ENCODE measurements around the gene SWSAP1.

Gene SWSAP1

DNA sequence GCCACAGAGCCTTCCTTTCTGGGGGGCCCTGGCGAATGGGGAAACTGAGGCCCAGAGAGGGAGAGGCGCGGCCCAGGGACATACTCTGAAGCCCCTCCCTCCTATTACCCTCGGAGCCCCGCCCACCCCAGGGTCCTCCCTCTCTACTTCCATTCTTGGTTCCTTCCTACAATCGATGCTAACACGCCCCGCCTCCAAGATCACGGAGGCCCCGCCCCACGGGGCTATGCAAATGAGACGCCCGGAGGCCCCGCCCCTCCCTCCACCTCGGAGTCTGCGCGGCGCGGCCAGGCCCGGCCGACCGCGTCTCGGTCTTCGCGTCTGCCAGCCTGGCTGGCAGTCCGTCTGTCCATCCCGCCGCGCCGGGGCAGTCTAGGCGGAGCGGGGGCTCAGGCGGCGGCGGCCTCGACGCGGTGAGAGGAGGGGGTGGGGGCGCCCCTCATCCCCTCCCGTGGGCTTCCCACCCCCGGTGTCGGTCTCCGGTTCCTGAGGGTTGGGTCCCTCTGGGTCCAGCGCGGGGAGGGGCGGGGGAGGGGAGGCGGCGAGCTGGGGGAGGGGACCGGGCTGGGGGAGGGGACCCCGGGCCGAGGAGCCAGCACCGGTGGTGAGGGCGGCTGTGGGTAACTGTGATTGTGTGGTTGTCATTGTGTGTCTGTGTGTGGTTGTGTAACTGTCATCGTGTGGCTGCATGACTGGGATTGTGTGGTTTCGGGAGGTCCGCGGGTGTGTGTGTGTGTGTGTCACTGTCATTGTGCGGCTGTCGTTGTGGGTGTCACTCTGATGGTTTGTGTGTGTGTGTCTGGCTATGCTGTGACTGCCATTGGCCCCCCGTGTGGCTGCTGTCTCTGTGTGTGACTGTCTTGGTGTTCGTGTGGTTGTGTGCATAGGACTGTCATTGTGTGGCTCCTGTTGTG is 19.0 kb upstream of the SWSAP1 start, which contains the start of gene PLPPR2:
TSS of gene PLPPR2 (plus strand) at position 273 of the 914 bp plus-strand sequence. CDS start 2,242 bp downstream, outside the sequence.
- DNase-seq = peak; percentile 84

DNA sequence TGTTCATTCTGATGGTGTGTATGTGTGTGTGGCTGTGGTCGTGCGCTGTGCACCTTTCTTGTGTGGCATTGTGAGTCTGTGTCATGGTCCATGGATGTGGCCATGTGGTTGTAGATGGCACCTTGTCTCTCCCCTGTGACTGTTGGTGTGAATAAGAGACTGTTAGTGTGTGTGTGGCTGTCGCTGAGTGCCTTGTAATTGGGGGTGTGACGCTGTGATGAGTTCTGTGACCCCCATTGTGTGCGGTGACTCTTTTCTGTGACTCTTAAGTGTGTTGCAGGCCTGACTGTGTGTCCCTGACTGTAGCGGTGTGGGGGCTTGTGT is 18.4 kb upstream of the SWSAP1 start:
- DNase-seq = no peak

DNA sequence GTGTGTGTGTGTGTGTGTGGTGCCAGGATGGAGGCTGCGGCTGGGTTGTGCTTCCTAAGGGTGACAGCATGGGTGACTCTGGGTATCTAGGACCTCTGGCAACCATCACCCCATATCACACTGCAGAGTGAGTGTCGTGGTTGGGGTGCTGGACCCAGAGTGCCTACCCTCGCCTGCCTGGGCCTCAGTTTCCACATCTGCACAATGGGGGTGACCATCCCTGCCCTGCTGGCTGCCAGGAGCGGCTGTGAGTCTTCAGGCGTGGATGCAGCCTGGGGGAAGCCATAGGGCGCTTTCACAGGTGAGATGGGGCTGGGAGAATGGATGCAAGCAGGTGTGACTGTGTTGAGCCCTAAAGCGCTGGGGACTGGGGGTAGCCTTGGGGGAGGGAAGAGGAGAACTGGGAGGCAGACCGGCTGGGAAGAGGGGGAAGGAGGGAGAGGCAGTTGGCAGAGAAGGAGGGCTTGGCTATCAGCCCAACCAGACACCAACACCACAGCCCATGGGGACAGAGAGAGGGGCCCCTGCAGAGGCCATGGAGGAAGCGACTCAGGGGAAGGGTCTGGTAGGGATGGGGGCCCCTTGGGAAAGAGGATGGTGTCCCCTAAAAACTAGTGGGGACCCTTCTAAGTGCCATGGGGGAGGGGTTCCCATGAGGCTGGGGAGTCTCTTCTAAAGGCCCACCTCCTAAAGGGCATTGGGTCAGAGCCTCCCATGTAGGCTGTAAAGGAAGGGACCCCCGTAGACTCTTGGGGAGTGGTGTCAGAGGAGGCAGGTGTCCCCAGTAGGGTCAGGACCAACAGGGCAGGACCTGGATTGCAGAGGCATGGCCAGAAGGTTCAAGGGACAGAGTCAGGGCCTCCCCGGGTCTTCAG is 17.6 kb upstream of the SWSAP1 start:
- no peak for DNase-seq

DNA sequence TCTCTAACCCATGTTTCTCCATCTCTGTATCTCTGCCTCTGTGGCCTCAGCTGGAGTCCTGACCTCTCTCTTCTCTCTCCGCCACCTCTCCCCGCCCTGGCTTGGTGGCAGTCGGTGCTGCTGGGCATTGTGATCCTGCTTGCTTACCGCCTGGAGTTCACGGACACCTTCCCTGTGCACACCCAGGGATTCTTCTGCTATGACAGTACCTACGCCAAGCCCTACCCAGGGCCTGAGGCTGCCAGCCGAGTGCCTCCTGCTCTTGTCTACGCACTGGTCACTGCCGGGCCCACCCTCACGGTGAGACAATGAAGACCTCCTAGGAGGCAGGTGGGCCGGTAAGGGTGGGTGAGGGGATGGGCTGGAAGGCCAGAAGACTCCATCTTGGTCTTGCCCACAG is 15.0 kb upstream of the SWSAP1 start:
- DNase-seq = no peak

DNA sequence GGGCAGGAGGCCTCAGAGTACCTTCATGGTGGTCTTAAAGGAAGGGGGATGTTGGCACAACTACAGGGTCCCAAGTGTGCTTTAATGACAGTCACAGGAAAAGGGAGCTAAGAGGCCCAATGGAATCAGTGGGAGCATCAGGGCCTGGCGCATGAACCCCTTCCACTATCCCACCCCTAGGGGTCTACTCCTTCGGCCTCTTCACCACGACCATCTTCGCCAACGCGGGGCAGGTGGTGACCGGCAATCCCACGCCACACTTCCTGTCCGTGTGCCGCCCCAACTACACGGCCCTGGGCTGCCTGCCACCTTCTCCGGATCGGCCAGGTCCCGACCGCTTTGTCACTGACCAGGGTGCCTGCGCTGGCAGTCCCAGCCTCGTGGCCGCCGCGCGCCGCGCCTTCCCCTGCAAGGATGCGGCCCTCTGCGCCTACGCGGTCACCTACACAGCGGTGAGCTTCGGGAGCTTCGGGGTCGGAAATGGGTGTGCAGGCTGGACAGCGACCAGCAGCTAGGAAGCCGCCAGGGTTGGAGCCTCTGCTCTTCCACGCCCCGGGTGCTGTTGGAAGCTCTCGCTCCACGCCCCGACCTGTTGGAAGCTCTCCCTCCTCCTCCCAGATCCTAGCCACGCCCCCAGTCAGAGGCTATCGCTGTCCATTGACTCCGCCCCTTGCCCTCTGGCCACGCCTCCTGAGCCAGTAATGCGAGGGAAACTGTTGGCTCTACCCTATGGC is 13.3 kb upstream of the SWSAP1 start:
- no peak for DNase-seq

DNA sequence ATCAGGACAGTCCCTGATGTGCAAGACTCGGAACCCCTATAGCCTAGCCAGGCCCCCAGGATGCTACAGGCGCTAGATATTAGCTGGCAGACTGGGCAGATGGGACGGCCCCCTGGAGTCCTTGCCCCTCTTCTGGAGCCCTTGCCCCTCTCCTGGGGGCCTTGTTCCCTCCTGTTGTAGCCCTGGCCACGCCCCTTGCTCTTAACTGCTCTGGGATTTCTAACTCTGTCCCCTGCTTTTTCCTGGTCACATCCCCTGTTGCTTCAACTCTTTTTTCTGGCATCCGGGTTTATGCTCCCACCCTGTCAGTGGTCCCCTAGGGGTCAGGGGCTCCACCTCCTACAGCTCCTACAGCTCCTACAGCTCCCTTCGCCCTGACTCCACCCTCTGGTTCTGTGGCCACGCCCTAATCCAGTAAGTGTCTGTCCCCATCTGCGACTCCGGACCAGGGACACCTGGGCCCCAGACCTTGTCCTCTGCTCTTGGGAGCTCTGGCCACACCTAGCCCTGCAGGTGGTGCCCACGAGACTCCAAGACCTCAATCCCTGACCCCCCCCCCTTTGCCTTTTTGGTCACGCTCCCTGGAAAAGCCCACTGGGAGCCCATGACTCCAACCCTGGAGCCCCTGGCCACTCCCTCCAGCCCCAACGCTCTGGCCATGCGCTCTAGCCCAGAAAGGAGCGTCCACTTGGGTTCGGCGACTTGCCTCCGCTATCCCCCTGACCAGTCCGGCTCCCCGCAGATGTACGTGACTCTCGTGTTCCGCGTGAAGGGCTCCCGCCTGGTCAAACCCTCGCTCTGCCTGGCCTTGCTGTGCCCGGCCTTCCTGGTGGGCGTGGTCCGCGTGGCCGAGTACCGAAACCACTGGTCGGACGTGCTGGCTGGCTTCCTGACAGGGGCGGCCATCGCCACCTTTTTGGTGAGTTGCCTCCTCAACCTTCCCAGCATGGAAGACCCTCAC is 12.4 kb upstream of the SWSAP1 start:
- DNase-seq = no peak

DNA sequence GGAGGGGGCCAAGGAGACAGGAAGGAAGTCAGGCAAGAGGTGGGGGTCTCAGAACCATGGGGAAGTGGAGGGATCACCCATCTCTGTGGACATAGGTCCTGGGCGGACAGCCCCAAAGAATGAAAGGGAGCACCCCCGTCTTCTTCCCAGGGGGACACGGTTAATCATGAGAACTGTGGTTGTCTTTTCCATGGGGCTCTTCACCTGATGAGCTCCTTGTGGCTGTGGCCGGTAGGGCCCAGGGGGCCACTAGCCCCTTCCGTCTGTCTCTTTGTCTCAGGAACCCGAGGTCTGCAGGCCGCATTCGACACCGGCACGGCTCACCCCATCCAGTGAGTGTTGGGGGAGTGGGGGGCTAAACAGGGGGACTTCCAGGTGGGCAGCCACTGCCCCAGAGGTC is 10.6 kb upstream of the SWSAP1 start:
- DNase-seq = no peak

DNA sequence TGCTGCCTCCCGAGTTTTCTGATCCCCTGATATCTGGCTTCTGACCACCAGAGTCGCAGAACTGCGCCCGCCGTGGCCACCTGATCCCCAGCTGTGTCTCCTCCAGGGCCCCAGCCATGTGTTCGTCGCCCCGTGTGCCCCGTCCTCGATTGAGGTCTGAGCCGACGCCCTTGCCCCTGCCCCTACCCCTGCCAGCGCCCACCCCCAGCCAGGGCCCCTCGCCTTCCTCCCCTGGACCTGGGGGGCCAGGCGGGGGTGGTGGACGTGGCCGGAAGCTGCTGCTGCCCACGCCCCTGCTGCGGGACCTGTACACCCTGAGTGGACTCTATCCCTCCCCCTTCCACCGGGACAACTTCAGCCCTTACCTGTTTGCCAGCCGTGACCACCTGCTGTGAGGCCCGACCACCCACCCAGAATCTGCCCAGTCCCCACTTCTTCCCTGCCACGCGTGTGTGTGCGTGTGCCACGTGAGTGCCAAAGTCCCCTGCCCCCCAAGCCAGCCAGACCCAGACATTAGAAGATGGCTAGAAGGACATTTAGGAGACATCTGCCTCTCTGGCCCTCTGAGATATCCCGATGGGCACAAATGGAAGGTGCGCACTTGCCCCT is 10.1 kb upstream of the SWSAP1 start:
- DNase-seq = no peak

DNA sequence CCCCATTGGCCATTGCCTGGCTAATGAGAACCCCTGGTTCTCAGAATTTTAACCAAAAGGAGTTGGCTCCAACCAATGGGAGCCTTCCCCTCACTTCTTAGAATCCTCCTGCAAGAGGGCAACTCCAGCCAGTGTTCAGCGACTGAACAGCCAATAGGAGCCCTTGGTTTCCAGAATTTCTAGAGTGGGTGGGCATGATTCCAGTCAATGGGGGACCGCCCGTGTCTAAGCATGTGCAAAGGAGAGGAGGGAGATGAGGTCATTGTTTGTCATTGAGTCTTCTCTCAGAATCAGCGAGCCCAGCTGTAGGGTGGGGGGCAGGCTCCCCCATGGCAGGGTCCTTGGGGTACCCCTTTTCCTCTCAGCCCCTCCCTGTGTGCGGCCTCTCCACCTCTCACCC is 9.5 kb upstream of the SWSAP1 start:
- no peak for DNase-seq

DNA sequence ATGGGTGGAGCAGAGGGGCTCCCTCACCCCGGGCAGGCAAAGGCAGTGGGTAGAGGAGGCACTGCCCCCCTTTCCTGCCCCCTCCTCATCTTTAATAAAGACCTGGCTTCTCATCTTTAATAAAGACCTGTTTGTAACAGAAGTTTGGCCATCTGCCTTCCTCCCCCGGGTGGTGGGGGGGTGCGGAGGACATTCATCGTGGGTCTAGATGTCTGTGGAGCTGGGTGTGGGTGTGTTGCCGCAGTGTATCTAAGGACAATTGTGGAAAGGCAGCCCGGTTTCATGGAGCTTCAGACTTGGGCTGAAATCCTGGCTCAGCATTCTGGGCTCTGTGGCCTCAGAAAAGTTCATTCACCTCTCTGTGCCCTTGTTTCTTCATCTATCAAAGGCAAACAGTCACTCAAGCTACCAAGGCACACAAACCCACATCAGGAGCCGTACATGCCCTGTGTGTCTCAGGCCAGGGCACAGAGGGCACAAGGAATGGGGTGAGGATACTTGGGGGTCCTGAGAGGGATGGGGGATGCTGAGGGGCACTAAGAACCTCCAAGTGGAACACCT is 8.8 kb upstream of the SWSAP1 start:
- no peak for DNase-seq

DNA sequence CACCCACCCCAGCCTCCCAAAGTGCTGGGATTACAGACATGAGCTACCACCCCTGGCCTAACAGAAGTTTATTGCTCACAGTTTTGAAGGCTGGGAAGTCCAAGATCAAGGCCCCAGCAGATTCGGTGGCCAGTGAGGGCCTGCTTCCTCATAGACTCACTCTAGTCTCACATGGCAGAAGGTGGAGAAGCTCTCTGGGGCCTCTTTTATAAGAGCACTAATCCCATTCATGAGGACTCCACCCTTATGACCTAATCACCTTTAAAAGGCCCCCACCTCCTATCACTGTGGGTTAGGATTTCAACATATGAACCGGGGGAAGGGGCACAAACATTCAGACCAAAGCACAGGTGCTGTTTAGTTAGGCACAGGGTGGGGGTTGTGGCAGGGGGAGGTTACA is 6.9 kb upstream of the SWSAP1 start:
- no peak for DNase-seq

DNA sequence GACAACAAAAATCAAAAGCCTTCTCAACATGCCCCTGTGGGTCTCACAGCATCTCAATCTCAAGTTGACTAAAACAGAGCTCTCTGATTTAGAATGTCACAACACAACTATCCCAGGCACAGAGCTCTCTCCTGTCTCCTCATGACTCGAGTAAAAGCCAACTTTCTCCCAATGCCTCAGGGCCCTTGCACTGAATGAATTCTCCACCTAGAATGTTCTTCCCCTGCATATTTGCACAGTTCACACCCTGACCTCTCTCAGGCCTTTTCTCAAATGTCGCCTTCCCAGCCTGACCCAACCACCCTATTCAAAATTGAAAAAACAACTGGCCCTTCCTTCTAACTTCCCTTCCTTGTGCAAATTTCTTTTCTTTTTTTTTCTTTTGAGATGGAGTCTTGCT is 3.7 kb upstream of the SWSAP1 start:
- no peak for DNase-seq

DNA sequence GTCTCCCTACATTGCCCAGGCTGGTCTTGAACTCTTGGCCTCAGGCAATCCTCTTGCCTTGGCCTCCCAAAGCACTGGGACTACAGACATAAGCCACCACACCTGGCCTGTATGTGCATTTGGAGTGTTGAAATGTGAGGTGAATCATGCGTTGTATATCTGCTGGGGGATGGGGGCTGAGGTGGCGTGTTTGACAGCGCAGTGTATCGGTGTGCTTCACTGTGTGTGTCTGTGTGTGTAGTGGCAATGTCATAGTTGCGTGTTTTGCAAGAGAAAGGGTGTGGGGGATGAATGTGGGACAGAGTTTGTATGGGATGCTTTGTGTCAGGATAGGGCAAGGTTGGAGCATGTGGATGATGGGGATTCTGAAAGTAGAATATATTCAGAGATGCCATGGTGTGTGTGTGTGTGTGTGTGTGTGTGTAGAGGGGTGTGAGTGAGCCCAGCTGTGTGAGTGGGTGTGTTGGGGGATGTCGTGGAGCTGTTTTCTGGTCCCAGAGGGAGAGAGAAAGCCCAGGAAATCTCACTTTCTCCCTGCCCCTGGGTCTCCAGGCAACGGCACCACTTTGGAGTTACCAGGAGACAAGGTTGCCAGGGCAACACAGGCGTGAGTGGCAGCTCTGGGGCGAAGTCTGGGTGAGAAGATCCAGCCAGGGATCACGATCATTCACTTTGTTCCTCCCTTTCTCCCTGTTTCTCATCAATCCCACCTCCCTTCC is 1.1 kb upstream of the SWSAP1 start:
- no peak for DNase-seq

DNA sequence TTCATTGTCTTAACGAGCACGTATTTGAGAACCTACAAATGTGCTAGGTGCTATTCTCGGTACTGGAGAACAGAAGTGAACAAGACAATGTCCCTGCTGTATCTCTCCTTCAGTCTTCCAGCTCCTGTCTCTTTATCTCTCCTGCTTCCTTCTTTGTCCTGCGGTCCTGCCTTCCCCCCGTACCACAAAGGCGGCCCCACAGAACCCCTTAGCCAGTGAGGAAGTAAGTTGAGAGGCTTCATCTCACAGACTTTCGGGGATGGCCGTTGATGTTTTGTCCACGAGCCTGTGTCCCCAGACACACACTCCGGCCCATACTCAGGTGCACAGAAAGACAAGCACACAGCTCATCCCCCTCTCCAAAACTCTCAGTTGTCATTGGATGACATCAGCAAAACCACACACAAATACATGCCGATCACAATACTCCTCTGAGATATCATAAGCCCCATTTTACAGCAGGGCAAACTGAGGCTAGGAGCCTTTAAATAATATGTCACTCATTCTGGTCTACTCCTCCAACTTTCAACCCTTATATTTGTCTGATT is 507 bp upstream of the SWSAP1 start:
- DNase-seq = no peak

DNA sequence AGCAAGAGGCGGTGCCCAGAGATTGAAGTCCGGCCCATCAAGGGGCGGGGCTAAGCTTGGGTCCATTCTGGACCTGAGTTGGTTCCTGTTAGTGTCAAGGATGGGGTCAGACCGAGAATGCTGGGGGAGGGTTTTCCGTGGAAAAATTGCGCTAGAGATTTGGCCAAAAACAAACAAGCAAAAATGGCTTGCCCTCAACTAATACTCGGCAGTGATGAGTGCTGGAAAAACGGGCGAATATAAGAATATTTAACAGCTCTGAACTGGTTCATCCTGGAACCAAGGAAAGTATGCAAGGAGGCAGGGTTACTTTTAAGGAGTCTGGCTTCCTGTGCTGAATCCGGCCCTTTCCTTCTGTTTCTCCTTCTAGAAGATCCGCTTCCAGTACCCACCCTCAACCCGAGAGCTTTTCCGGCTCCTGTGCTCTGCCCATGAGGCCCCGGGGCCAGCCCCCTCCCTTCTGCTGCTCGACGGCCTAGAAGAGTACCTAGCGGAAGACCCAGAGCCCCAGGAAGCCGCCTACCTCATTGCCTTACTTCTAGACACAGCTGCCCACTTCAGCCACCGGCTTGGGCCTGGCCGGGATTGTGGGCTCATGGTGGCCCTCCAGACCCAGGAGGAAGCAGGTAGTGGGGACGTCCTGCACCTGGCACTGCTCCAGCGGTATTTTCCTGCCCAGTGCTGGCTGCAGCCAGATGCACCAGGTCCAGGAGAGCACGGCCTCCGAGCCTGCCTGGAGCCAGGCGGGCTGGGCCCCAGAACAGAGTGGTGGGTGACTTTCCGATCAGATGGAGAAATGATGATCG is 880 bp downstream of the SWSAP1 start:
- DNase-seq = peak; percentile 70

DNA sequence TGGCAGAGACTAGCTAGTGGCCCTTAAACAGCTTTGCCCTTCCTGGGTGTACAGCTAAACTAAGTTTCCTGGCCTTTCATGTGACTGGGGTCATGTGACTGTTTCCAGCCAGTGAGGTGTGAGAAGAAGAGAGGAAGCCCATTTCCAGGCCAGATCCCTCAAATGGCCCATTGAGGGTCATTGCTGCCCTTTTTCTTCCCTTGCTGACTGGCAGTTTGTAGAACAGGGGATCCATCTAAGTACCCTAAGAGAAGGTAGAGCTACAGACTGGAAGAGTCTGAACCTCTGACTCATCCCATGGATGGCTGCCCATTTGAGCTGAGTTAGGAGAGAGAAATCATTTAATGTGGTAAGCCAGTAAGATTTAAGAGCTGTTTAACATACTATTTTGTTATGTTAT is 2.8 kb downstream of the SWSAP1 start:
- DNase-seq = no peak

DNA sequence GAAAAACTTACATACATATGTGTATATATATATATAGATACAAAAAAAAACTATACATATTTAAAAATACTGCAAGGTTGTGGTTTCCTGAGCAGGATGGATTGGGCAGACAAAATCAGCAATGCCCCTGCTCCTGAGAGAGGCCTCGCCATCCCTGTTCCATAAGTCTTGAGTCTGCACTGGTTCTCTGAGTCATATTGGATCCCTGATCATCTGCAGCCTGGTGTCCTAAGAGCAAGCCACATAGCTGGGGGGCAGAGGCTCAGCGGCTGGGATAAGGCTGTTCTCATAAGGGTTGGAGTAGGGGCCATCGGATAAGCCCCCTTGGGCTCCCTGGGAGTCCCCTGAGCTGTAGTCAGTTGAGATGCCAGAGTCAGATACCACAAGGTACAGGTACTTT is 3.3 kb downstream of the SWSAP1 start:
- DNase-seq = no peak

DNA sequence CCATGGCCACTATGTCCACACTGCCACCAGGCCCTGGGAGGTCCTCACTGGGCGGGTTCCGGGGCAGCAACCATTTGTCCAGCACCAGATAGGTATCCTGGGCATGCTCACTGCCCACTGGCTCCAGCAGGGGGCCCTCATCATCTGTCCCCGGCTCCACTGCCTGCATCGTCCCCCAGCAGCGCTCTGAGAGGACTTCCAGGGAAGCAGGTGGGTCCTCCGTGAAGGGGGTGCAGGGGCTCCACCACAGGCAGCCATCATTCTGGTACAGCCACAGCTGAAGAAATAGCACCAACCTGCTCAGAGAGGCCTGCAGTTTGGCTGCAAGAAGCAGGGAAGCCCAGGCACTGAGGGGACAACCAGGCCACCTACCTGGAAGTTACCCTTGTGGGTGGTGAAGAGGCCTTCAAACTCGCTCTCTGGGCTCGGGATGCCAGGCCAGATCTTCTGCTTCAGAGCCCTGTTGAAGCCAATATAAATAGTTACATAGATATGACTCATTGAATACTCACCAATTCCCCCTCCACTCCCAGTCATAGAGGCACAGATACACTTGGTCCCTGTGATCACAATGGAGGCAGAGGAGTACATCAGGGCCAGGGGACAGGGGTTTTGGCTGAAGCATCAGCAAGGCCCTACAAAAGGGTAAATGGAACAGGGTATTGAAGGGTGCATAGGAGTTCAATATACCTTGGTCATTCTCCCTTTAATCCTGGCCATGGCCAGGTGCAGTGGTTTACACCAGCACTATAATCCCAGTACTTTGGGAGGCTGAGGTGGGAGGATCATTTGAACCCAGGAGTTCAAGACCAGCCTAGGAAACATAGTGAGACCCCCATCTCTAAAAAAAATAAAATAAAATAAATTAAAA is 4.1 kb downstream of the SWSAP1 start:
- DNase-seq = peak; percentile 18

Data from activated naive CD4-positive, alpha-beta T cell treated with Interleukin-2 at 50 U/mL for 16 hours (primary cell).